ENCODE measurements around the gene TRIM17.

DNA sequence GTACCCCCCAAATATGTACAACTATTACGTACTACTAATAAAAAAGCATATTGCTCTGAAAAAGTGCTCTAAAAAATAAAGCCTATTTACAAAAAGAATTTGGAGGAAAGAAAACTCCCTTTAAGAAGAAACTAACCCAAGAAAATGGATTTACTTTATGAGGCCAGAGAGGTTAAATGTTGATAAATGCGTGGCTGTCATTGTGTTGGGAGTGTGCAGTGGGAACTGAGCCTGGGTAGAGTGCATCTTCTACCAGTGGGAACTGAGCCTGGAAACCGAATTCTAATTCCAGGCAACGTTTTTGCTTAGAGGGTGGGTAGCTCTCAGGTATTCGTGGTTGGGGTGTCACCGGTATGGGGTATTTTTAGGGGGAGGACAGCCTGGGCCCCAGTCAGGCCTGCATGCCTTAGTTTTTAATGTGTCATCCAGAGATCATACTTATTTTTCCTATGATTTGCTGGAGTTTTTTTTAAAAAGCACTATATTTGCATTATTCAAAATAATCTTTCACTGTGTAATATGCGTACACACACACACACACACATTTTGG, 46.4 kb upstream of the TRIM17 start:
- TF ChIP-seq, protein P1, sequence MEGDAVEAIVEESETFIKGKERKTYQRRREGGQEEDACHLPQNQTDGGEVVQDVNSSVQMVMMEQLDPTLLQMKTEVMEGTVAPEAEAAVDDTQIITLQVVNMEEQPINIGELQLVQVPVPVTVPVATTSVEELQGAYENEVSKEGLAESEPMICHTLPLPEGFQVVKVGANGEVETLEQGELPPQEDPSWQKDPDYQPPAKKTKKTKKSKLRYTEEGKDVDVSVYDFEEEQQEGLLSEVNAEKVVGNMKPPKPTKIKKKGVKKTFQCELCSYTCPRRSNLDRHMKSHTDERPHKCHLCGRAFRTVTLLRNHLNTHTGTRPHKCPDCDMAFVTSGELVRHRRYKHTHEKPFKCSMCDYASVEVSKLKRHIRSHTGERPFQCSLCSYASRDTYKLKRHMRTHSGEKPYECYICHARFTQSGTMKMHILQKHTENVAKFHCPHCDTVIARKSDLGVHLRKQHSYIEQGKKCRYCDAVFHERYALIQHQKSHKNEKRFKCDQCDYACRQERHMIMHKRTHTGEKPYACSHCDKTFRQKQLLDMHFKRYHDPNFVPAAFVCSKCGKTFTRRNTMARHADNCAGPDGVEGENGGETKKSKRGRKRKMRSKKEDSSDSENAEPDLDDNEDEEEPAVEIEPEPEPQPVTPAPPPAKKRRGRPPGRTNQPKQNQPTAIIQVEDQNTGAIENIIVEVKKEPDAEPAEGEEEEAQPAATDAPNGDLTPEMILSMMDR (IDR thresholded peaks at IDR 0.05; ENCODE audit: insufficient read depth, low read depth, low read length), result no peak
- no peak for TF ChIP-seq EZH2 (IDR thresholded peaks at IDR 0.05; ENCODE audit: insufficient read depth, low read length)

All from astrocyte (in vitro differentiated cells and primary cell).